Mucosa of rectum (tissue), 2 donors: ENCODE measurements around the gene HACD2.

ENCODE experiments used
- H3K27ac ChIP-seq, 2 donors: one replicate each; pipeline ENCODE4 v1.7.0; 2013; ENCODE audit warnings: inconsistent platforms in 2 of 2, low read depth in 2 of 2, low read length in 2 of 2
- H3K27me3 ChIP-seq, 2 donors: one replicate each; pipeline ENCODE4 v1.7.0; 2013; ENCODE audit warnings: low read length in 2 of 2; ENCODE audit not compliant: control insufficient read depth in 2 of 2, insufficient read depth in 2 of 2
- H3K36me3 ChIP-seq, 2 donors: one replicate each; pipeline ENCODE4 v1.7.0; 2013; ENCODE audit warnings: low read length in 2 of 2; ENCODE audit not compliant: control insufficient read depth in 2 of 2, insufficient read depth in 2 of 2
- H3K4me1 ChIP-seq, 2 donors: one replicate each; pipeline ENCODE4 v1.7.0; 2013; ENCODE audit warnings: low read length in 2 of 2, mild to moderate bottlenecking in 1 of 2; ENCODE audit not compliant: control insufficient read depth in 2 of 2, insufficient read depth in 2 of 2
- H3K4me3 ChIP-seq, 2 donors: one replicate each; pipeline ENCODE4 v1.7.0; 2013; ENCODE audit warnings: low read length in 2 of 2
- H3K9ac ChIP-seq, 2 donors: one replicate each; pipeline ENCODE4 v1.7.0; 2013; ENCODE audit warnings: low read length in 2 of 2, low read depth in 1 of 2, mild to moderate bottlenecking in 1 of 2
- H3K9me3 ChIP-seq, 2 donors: one replicate each; pipeline ENCODE4 v1.7.0; 2013; ENCODE audit warnings: low read length in 2 of 2; ENCODE audit not compliant: control insufficient read depth in 2 of 2
- donor health status: healthy.
- donor health status: Normal muscosa, but diverticular disease.

HACD2 gene

DNA sequence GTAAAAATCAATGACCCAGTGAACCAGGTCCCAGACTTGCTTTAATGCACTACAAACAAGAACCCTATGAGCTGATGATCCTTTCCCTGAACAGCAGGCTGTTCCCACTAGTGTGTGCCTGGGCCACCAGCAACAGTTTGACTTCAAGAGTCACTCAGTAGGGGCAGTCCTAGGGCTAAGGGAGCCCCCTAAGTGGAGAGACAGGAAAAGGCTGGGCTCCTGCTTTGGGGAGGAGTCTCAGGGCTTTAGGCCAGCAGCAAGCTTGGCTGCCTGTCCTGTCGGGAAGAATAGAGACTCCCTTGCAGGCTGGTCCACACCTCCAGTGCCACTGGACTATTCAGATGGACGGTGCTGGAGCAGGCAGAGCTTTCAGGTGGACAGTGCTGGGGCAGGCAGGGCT is 106.5 kb downstream of the HACD2 start:
- Histone ChIP-seq H3K4me3 (no peak overlapping the region), H3K4me1 (no peaks in the 10 kb centered on the region), H3K36me3 (no peaks in the 10 kb centered on the region)

DNA sequence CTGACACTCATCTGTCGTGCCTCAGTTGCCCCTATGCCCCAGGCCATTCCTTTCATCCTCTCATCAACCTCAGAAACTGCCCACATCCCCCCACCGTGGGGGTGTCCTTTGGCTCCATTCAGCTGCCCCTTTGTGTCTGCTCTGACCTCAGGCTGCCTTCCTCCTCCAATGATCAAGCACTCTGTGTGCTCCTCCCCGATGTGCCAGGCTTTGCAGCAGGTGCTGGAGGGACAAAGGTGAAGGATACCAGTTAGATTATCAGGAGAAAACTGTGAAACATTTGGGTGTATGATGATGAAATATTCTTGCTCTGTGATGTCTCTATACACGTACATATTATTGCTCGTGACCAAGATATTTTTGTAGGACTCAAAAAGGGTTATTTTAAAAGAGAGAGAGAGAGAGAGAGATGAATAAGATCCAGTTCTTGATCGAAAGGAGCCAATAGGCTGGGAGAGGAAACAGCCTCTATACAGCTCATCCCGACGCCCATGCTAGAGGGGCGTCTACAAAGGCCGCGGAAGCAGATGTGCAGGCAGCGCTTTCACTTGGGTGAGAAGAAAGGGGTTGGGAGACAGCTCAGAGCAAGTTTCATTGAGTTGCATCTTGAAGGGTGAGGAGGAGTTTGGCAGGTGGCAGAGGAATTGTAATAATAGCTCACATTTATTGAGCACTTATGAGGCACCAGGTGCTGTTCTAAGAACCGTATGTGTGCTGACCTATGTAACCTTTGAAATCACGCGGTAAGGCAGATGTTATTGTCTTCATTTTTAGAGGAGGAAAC is 107.7 kb downstream of the HACD2 start:
- H3K9me3 ChIP-seq: no peaks in the 10 kb centered on the region
- H3K27ac ChIP-seq: no peak overlapping the region
- no peak overlapping the region for H3K4me3 ChIP-seq
- no peak overlapping the region for H3K9ac ChIP-seq
- no peaks in the 10 kb centered on the region for H3K4me1 ChIP-seq
- no peaks in the 10 kb centered on the region for H3K36me3 ChIP-seq
- peaks cover 0 to 2% of the 10 kb centered on the region in 2 donors for H3K27me3 ChIP-seq

More for the DNA sequence above, 106.5 kb downstream of the HACD2 start:
- Histone ChIP-seq H3K27ac (no peak overlapping the region), H3K9me3 (no peaks in the 10 kb centered on the region), H3K9ac (no peak overlapping the region), H3K27me3 (peaks cover 0 to 2% of the 10 kb centered on the region in 2 donors)

DNA sequence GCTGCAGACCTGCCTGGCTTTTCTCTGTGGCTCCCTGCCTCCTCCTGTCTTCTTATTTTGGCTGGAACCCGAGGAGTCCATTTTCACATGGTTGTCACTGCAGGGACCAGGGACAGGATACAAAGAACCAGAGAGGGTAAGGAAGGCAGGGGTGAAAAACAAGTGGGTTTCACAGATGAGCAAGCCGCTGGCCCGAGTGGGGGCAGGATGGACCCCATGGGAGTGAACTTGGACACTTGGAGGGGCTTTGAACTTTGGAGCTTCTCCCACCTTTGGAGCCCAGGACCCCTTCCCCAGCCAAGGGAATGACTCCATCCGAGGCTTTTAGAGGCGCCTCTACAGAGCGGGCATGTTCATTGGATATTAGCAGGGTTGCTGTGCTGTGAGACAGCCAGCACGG is 109.1 kb downstream of the HACD2 start:
- H3K36me3 ChIP-seq: no peaks in the 10 kb centered on the region
- no peak overlapping the region for H3K27ac ChIP-seq
- H3K9ac ChIP-seq: no peak overlapping the region
- no peak overlapping the region for H3K4me3 ChIP-seq
- H3K27me3 ChIP-seq: peaks cover 0 to 2% of the 10 kb centered on the region in 2 donors
- H3K4me1 ChIP-seq: no peaks in the 10 kb centered on the region
- H3K9me3 ChIP-seq: no peaks in the 10 kb centered on the region

DNA sequence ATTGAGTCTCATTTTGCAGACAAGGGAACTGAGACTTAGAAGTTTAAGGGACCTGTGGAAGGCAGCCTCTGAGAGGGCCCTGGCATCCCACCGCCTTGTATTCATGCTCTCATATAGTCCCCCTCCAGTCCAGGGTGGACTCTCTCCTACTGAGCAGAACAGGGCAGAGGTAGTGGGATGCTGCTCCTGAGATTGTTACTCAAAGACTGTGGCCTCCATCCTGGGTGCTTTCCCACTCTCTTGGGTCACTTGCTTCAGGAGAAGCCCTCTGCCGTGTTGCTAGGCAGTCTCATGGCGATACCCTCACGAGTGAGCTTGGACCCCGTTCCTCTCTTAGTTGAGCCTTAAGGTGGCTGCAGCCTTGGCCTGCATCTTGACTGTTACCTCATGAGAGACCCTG is 113.7 kb downstream of the HACD2 start:
- H3K4me1 ChIP-seq: no peaks in the 10 kb centered on the region
- no peaks in the 10 kb centered on the region for H3K36me3 ChIP-seq
- H3K27ac ChIP-seq: no peak overlapping the region
- peaks cover 0 to 2% of the 10 kb centered on the region in 2 donors for H3K27me3 ChIP-seq
- H3K4me3 ChIP-seq: no peak overlapping the region
- no peaks in the 10 kb centered on the region for H3K9me3 ChIP-seq
- no peak overlapping the region for H3K9ac ChIP-seq

DNA sequence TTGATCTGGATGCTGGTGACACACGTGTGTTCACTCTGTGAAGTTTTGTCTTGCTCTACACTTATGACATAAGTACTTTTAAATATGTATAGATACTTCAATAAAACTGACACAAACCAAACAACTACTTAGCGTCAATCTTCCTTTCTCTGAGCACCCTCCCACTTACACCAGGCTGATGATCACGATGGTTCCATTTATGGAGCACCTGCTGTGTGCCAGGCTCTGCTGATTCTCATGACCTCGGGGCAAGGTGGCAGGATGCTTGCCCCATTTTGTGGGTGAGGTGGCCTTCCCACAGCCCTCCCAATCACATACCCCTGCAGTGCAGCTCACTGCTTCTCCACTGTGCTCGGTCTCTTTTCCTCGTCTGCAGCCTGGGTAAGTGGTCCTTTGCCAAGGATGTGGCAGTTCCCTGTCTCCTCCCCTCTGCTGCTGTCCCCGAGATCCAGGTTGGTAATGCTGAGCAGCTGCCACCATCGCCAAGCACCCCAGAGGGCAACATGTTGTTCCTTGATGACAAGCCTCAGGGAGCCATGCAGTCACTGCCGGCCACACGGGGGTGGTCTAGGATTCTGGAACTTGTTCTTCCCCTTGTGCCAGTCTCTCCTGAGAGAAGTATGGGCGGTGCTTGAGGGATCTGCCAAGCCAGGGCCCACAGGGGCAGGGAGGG is 115.4 kb downstream of the HACD2 start:
- H3K36me3 ChIP-seq: no peaks in the 10 kb centered on the region
- no peaks in the 10 kb centered on the region for H3K4me1 ChIP-seq
- no peaks in the 10 kb centered on the region for H3K27me3 ChIP-seq
- no peak overlapping the region for H3K9ac ChIP-seq
- H3K4me3 ChIP-seq: no peak overlapping the region
- H3K27ac ChIP-seq: no peak overlapping the region
- H3K9me3 ChIP-seq: no peaks in the 10 kb centered on the region

DNA sequence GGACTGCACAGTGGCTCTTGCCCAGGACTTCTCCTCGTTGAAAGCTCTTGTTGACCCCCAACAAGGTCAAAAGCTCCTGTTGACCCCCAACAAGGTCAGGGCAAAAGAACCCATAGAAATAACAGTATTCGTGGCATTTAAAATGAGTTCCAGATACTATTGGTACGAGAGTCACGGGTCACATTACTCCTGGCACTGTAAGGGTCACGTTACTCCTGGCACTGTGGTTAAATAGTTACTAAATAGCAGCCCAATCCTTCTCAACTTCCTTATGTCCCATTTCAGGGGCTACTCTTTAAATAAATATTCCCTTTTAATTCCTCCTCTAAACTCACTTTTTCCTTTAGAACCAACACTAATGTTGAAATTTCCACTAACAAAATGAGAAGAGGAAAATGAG is 117.8 kb downstream of the HACD2 start:
- Histone ChIP-seq H3K4me3 (no peak overlapping the region), H3K27ac (no peak overlapping the region), H3K9ac (no peak overlapping the region), H3K36me3 (no peaks in the 10 kb centered on the region), H3K27me3 (peaks cover 0 to 3% of the 10 kb centered on the region in 2 donors), H3K9me3 (no peaks in the 10 kb centered on the region), H3K4me1 (no peaks in the 10 kb centered on the region)

DNA sequence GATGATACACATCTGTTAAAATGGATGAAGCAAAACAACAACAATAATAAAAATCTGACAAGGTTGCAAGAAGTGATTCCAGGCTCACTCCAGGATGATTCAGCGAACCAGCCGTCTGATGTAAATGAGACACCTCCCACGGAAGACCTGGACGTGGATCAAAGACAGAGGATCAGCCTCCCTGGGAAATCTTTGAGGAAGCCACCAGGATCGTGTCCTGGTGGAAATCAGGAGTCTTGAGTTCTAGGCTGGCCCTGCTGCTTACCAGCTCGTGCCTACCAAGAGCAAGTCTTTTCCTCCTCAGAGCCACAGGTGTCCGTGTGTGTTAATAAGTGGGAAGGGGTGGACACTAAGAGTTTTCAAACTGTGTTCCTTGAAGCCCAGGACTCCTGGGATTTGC is 120.6 kb downstream of the HACD2 start:
- Histone ChIP-seq H3K27me3 (peaks cover 0 to 3% of the 10 kb centered on the region in 2 donors), H3K9ac (no peak overlapping the region), H3K9me3 (no peaks in the 10 kb centered on the region), H3K36me3 (no peaks in the 10 kb centered on the region), H3K4me1 (no peaks in the 10 kb centered on the region), H3K27ac (no peak overlapping the region), H3K4me3 (no peak overlapping the region)

DNA sequence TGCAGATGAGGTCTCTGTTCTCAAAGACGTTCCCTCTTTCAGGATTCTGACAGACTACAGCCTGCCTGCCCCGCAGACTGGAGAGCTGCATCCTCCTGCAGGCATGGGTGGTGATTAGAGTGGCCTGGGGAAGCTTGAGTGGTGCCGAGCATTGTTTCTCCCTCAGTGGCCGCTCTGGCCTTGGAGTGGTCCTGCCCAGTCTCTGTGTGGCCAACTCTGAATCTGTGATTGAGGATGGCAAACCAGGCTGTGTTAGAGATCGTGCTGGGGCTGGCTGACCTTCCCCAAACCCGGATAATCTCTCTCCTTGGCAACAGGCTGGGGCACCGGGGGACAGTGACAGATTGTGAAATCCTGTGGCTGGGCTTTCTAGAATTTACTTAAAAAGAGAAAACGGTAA is 125.0 kb downstream of the HACD2 start:
- no peaks in the 10 kb centered on the region for H3K9me3 ChIP-seq
- no peaks in the 10 kb centered on the region for H3K4me1 ChIP-seq
- H3K27ac ChIP-seq: no peak overlapping the region
- H3K9ac ChIP-seq: no peak overlapping the region
- no peak overlapping the region for H3K4me3 ChIP-seq
- H3K36me3 ChIP-seq: no peaks in the 10 kb centered on the region
- peaks cover 2 to 3% of the 10 kb centered on the region in 2 donors for H3K27me3 ChIP-seq

DNA sequence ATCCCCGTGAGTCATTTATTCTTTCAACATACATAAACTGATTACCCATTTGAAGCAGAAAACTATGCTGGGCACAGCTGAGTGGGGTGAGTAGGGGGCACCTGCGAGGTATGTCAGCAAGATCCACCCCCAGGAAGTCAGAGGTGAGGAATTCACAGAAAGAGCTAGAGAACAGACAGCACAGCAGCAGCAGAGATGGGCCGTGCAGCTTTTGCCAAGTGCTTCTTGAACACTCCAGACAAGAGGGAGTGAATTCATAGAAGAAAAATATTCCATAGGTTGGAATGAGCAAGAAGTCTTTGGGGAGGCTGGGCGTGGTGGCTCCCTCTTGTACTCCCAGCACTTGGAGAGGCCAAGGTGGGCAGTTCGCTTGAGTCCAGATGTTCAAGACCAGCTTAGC is 126.6 kb downstream of the HACD2 start:
- Histone ChIP-seq H3K27me3 (peaks cover 4 to 5% of the 10 kb centered on the region in 2 donors), H3K36me3 (no peaks in the 10 kb centered on the region), H3K4me1 (no peaks in the 10 kb centered on the region), H3K4me3 (no peak overlapping the region), H3K9me3 (no peaks in the 10 kb centered on the region), H3K9ac (no peak overlapping the region), H3K27ac (no peak overlapping the region)

DNA sequence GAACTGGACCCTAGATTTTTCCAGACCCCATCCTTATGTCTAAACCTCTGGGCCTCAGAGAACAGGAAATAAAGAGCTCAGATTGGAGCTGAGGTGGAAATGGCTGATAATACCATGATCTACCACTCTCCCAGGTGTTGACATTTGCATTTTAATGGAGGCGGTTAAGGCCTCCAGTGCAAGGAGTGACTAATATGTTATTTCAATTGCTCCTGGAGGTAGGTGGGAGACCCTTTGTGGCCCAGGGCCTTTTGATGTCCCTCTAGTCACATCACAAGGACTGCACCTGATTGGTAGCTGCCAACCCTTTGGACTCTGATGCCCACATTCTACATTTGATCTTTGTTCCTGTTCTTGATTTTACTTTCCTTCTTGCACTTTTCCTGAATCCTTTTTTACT is 127.0 kb downstream of the HACD2 start:
- Histone ChIP-seq H3K27ac (no peak overlapping the region), H3K36me3 (no peaks in the 10 kb centered on the region), H3K4me3 (no peak overlapping the region), H3K9ac (no peak overlapping the region), H3K4me1 (no peaks in the 10 kb centered on the region), H3K27me3 (peaks cover 4 to 5% of the 10 kb centered on the region in 2 donors), H3K9me3 (no peaks in the 10 kb centered on the region)
